ENCODE results near the gene STK32C. TPM values are rescaled to one million over a fixed set of nuclear protein-coding genes. Genes with fewer than 3 reads are reported as not detected.

STK32C gene
- total RNA-seq, 4 donors from 2014 or later = 1.3 to 5.6 (median 4.7) TPM

DNA sequence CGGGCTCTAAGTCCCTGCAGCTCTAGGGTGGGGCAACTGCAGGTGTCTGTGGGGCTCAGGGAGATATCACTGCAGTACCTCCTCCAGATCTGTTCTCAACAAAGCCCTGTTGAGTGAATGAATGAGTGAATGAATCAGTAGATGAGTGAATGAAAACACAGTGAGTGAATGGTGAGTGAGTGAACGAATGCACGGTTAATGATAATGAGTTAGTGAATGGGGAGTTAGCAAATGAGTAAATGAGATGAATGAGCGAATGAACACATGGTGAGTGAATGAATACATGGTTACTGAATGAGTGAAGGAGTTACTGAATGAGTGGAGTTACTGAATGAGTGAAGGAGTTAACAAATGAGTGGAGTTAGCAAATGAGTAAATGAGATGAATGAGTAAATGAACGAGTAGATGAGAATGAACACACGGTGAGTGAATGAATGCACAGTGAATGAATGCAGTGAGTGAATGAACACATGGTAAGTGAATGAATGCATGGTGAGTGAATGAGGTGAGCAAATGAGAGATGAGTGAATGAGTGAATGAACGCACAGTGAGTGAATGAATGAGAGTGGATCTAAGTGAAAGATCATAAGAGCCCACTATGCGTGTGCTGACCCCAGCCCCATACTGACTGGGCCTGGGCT, 34.3 kb downstream of the STK32C start:
- TF ChIP-seq POLR2A (IDR thresholded peaks at IDR 0.05) = no peak
- TF ChIP-seq POLR2AphosphoS5 (IDR thresholded peaks at IDR 0.05) = no peak
- TF ChIP-seq EP300 (IDR thresholded peaks at IDR 0.05) = no peak
- TF ChIP-seq, protein P1, sequence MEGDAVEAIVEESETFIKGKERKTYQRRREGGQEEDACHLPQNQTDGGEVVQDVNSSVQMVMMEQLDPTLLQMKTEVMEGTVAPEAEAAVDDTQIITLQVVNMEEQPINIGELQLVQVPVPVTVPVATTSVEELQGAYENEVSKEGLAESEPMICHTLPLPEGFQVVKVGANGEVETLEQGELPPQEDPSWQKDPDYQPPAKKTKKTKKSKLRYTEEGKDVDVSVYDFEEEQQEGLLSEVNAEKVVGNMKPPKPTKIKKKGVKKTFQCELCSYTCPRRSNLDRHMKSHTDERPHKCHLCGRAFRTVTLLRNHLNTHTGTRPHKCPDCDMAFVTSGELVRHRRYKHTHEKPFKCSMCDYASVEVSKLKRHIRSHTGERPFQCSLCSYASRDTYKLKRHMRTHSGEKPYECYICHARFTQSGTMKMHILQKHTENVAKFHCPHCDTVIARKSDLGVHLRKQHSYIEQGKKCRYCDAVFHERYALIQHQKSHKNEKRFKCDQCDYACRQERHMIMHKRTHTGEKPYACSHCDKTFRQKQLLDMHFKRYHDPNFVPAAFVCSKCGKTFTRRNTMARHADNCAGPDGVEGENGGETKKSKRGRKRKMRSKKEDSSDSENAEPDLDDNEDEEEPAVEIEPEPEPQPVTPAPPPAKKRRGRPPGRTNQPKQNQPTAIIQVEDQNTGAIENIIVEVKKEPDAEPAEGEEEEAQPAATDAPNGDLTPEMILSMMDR (IDR thresholded peaks at IDR 0.05) = no peak
- Histone ChIP-seq H3K4me3 (no peak overlapping the region), H3K9me3 (no peaks in the 10 kb centered on the region), H3K27me3 (no peaks in the 10 kb centered on the region), H3K4me1 (peaks cover 4% of the 10 kb centered on the region), H3K36me3 (no peaks in the 10 kb centered on the region), H3K27ac (no peak overlapping the region)
- WGBS = 93% methylated on average over 8 of the region's 8 CpGs
- DNase-seq (ENCODE audit: low spot score in 2 of 2) = no peak

DNA sequence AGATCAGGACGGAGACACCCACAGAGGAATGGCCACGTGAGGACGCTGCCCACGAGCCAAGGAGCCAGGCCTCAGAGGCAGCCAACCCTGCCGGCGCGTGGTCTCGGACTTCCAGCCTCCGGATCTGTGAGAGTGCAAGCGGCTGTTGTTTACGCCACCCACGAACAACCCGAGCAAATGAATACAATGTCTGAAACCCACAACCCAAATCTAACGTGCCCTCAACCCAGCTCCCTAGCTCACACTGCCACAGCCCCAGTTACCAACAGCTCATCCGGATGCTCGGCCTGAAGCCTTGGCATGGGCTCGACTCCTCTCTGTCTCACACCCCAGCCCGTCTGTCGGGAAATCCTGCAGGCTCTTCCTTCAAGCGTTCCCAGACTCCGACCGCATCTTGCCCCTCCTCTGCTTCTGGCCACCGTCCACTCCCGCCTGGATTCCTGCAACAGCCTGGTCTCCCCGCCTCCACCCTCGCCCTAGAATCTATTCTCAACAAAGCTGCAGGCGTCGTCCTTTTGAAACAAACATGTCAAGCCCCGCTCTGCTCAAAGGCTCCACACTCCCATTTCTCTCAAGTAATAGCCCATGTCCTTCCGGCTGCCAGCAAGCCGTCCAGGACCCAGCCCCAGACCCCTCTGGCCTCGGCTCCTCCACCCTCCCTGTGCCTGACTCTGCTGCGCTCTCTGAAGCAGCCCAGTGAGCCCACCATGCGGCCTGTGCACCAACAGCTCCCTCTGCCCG, 35.3 kb downstream of the STK32C start:
- WGBS = 60% methylated on average over 35 of the region's 35 CpGs

DNA sequence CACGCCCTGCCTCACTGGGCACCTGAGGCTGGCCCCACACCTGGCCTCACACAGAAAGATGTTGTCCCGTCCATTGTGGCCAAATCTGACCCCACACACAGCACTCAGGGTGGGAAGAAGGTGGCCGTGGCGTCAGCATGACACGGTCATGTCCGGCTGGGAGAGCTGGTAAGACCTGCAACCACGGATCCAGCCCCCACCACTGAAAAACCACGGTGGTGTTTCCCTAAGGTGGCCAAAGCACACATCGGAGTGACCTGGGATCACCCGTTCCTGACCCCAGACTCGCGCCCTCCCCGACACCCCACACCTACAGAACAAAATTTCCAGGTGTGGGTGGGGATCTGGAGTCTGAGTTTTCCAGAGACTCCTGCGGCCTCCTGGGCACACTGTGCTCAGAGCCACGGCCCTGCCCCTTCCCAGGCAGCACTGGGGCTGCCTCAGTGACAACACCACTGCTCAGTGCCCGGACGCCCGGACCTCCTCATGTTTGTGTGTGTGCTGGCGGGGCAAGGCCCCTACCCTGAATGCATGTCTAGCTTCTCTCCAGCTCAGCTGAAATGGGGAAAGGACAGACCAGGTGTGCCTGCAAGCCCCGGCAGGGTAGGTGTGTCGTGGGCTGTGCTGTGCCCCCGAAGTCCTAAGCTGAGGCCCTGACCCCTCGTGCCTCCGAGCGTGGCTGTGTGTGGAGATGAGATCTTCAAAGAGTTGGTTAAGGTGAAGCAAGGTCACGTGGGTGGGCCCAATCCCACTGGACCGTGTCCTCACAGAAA, 36.1 kb downstream of the STK32C start:
- Histone ChIP-seq H3K9me3 (no peaks in the 10 kb centered on the region), H3K27ac (no peak overlapping the region), H3K4me3 (no peak overlapping the region), H3K36me3 (no peaks in the 10 kb centered on the region), H3K27me3 (no peaks in the 10 kb centered on the region), H3K4me1 (peaks cover 4% of the 10 kb centered on the region)
- DNase-seq (ENCODE audit: low spot score in 2 of 2) = peak in 1 of 2 donors; percentile 50
- WGBS = 85% methylated on average over 8 of the region's 27 CpGs
- TF ChIP-seq POLR2AphosphoS5 (IDR thresholded peaks at IDR 0.05) = no peak
- no peak for TF ChIP-seq EP300 (IDR thresholded peaks at IDR 0.05)
- TF ChIP-seq, protein P1 (IDR thresholded peaks at IDR 0.05) = no peak
- TF ChIP-seq POLR2A (IDR thresholded peaks at IDR 0.05) = no peak

More for the DNA sequence above, 35.3 kb downstream of the STK32C start:
- TF ChIP-seq EP300 (IDR thresholded peaks at IDR 0.05) (no peak), POLR2AphosphoS5 (IDR thresholded peaks at IDR 0.05) (no peak), POLR2A (IDR thresholded peaks at IDR 0.05) (no peak)
- TF ChIP-seq, protein P1 (IDR thresholded peaks at IDR 0.05) = no peak
- H3K4me3 ChIP-seq = no peak overlapping the region
- DNase-seq (ENCODE audit: low spot score in 2 of 2) = peak in 1 of 2 donors; percentile 50
- H3K27me3 ChIP-seq = no peaks in the 10 kb centered on the region
- H3K9me3 ChIP-seq = no peaks in the 10 kb centered on the region
- peaks cover 4% of the 10 kb centered on the region for H3K4me1 ChIP-seq
- H3K36me3 ChIP-seq = no peaks in the 10 kb centered on the region
- H3K27ac ChIP-seq = no peak overlapping the region

DNA sequence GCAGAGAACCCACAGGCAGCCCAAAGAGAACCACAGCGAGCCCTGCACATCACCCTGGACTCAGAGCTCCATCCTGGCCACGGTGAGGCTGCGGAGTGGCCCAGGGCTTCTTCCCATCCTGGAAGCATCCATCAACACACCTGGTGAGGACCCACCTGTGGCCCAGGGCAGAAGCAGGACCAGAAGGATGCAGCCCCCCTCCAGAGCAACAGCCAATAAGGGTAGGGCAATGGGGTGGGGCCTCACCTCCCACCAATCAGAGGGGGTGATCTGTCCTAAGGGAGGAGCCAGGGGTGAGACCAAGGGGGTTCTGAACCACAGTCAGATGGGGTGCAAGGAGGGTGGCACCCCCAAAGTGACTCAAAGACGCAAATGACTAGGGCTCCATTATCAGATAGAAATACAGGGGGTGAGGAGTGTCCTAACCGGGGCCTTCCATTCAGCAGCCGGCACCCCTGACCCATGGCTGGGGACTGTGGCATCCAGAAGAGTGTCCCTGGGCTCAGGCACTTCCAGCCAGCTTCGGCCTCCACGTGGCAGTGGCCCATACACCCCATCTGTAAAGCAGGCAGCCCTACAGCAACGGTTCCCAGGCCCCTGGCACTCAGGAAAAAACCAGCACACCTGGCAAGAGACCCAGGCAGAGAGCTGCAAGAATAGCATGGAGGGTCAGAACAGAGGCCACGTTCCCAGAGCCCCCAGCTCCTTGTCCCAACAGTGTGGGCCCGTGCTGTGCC, 36.9 kb downstream of the STK32C start:
- WGBS = 90% methylated on average over 6 of the region's 11 CpGs
- DNase-seq (ENCODE audit: low spot score in 2 of 2) = no peak
- no peak overlapping the region for H3K4me3 ChIP-seq
- H3K27ac ChIP-seq = no peak overlapping the region
- H3K4me1 ChIP-seq = peaks cover 4% of the 10 kb centered on the region
- no peaks in the 10 kb centered on the region for H3K27me3 ChIP-seq
- H3K9me3 ChIP-seq = no peaks in the 10 kb centered on the region
- TF ChIP-seq EP300 (IDR thresholded peaks at IDR 0.05) = no peak
- no peak for TF ChIP-seq POLR2A (IDR thresholded peaks at IDR 0.05)
- TF ChIP-seq POLR2AphosphoS5 (IDR thresholded peaks at IDR 0.05) = no peak
- TF ChIP-seq, protein P1 (IDR thresholded peaks at IDR 0.05) = no peak
- H3K36me3 ChIP-seq = no peaks in the 10 kb centered on the region

All from suprapubic skin (tissue), 4 donors.